Measurements from ENCODE around the gene ADA.
A peak's percentile ranks its signal among the peaks of the same experiment; 100 is the strongest.
"Not testable (repeated sequence)": the region's sequence is repeated elsewhere in the genome, so short reads cannot be mapped to it uniquely, and the experiment has no call there.

The ADA gene

DNA sequence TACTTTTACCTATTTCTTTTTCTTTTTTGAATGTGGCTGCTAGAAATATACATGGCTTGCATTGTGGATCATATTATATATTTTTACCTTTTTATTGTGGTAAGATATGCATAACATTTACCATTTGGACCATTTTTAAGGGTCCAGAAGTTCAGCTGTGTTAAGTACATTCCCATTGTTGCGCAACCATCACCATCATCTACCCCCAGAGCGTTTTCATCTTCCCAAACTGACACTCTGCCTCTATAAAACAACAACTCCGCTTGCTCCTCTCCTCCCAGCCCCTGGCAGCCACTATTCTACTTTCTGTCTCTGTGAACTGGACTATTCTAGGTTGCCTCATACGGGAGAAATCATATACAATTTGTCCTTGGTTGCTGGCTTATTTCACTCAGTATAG is 35.4 kb upstream of the ADA start:
- TF ChIP-seq, protein P1, sequence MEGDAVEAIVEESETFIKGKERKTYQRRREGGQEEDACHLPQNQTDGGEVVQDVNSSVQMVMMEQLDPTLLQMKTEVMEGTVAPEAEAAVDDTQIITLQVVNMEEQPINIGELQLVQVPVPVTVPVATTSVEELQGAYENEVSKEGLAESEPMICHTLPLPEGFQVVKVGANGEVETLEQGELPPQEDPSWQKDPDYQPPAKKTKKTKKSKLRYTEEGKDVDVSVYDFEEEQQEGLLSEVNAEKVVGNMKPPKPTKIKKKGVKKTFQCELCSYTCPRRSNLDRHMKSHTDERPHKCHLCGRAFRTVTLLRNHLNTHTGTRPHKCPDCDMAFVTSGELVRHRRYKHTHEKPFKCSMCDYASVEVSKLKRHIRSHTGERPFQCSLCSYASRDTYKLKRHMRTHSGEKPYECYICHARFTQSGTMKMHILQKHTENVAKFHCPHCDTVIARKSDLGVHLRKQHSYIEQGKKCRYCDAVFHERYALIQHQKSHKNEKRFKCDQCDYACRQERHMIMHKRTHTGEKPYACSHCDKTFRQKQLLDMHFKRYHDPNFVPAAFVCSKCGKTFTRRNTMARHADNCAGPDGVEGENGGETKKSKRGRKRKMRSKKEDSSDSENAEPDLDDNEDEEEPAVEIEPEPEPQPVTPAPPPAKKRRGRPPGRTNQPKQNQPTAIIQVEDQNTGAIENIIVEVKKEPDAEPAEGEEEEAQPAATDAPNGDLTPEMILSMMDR (conservative IDR thresholded peaks at IDR 0.05), result no peak

DNA sequence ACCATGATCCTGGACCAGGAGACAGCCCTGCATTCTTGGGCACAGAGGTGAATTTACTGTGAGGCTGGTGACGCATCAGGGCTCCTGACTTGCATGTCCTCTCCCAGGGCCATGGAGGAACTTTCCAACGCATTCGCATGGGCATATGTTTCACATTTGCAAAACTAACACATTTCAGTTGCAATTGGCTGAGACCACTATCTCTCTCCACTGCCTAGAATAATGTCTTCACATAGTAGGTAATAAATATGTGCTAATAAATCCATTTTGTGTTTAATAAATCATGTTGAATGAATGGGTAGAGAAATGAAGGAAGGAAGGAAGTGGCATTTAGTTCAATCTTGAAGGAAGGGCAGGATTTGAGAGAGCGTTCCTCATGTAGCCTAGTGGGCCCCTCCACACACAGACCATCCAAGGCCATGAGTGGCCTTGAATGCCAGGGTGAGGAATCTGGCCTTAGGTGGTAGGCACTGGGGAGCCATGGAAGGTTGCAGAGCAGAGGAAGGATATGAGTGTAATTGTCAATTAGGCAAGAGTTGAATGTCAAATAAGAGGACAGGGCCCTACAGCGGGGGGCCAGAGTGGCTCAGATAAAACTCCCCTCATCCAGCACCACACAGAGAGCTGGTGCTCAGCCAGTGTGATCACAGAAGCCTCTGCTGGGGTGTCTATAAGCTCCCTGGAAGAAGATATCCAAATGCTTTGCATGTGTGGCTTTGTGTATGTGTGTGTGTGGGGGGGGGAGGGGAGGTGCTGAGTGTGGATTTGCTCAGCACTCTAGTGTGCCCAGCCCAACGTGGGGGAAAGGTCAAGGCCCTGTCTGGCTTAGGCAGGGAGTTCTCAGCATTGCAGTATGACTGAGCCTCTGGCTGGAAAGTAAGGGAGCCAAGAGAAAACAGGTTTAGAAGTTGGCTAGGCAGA is 32.8 kb upstream of the ADA start:
- TF ChIP-seq, protein P1 (conservative IDR thresholded peaks at IDR 0.05), result no peak
- H3K27ac ChIP-seq, result no peak overlapping the region

More for the DNA sequence above, 35.4 kb upstream of the ADA start:
- no peak overlapping the region for H3K27ac ChIP-seq

DNA sequence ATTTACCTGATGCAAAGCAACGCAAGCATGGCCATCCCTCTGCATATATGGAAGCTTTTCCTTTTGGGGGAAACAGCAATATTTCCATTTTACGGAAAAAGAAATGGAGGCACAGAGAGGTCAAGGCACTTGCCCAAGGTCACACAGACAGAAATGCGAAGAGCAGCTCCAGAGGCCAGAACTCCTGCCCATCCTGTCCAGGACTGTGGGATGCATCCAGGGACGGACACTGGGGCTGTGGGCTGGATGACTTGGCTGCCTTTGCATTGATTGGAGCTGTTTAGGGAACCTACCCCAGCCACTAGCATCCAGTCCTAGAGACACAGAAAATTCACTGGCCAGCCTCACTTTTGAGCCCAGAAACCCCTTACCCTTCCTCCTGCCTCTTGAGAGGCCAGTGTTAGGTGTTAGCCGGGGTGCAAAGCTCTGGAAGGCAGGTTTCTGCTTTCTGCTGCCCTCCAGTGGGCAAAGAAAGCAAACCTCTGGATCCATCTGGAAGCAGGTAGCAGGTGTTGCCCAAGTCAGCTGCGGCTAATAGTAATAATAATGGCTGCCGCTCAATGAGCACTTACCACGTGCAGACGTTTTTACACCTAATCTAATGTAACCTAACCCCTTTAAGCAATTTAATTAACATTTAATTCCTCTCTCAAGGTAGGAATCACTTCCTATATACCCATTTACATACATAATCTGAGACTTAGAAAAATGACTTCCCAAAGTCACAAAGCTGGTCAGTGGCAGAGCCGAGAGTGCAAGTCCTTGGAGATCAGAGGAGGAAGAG is 32.0 kb upstream of the ADA start:
- TF ChIP-seq, protein P1 (conservative IDR thresholded peaks at IDR 0.05), result peak; percentile 95
- H3K27ac ChIP-seq, result no peak overlapping the region

DNA sequence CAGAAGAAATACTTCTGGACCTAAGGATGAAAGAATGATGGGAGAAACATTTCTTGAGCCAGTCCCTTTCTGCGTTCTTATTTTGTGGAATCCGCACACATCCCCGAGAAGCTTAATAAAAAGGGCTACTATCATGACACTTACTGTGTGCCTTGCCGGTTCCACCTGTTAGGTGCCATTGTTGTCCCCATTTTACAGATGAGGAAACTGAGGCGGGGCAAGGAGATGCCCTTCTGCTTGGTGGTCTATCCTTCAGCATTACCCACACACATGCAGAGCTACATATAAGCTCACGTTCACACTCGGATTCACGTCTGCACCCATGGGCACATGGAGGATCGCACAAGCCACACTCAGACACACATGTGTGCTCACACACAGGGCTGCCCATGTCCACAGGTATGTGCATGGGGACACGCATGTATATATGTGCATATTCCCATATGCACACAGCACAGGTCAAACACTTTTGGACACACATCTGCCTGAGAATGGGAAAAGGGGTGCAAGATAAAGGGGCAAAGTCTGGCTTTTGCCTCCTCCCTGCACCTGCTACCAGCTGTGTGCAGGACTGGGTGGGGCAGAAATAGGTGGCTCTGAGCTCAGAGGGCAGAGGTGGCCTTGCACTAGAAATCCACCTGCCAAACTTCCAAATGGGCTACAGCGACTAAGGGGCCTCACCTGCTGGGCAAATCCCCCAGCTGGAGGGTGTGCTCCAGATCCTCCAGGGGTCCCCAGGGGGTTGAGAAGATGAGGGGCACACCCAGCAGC is 30.5 kb upstream of the ADA start:
- no peak overlapping the region for H3K27ac ChIP-seq
- TF ChIP-seq, protein P1 (conservative IDR thresholded peaks at IDR 0.05), result no peak

DNA sequence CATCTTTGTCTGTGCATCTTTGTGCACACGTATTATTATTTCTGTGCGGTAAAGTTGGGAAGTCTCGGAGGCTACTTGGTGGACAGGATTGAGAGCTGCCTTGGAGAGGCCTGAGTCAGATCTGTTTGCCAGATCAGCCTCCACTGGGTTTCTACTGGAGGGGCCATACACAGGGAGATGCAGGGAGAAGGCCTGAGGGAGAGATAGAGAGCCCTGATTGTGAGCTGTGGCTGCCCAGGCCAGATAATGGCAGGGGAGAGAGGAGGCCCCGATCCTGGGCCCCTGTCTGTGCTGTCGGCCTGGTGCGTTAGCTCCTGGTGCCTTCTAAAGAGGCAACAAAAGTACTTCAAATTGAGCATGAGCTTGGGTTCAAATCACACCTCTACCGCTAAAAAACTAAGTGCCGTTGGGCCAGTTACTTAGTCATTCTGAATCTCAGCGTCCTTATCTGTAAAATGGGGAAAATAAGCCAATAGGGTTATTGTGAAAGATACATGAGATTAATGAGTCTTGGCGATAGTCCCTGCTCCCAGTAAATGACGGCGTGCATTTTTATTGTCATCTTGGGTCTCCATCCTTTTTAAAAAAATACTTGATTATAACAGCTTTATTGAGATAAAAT is 27.6 kb upstream of the ADA start:
- TF ChIP-seq, protein P1 (conservative IDR thresholded peaks at IDR 0.05), result no peak

DNA sequence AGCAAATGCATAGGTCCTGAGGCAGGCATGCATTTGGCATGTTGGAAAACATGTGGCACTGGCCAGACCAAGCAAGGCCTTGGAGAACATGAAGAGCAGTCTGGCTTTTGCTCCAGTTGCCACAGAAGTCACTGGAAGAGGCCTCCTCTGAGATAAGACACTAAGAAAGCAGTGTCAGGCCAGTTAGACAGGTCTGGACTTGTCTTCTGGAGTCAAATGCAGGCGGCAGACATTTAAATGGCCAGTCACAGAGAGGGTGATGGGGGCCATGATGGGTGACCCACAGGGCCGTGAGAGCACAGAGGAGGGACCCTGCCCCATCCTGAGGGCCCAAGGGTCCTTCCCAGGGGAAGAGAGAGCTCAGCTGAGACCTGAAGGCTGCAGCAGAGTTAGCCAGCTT is 26.7 kb upstream of the ADA start:
- H3K27ac ChIP-seq, result peak overlapping the region; percentile 71
- TF ChIP-seq, protein P1 (conservative IDR thresholded peaks at IDR 0.05), result no peak

More for the DNA sequence above, 27.6 kb upstream of the ADA start:
- H3K27ac ChIP-seq, result peak overlapping the region; percentile 71

DNA sequence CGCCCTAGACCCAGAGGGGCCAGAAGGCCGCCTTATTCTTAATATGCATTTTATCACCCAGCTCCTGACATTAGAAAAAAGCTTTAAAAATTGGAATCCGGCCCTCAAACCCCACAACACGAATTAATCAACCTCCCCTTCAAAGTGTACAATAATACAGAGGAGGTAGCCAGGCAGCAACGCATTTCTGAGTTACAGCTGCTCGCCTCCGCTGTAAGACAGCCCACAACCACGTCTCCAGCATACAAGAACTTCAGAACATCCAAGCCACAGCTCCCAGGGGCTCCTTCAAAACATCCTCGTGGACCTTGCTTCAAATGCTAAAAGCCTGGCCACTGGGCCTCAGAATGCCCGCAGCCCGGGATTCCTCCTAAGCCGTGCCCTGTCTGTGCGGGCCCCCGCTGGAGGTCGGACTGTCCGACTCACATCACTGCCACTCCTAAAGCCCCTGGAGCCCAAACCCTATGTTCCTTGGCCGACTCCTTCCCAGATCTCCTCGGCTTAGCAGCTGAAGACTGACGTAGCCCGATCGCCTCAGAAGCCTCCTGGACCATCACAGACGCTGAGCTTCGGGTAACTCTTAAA is 20.9 kb upstream of the ADA start:
- H3K27ac ChIP-seq, result not testable (repeated sequence)

DNA sequence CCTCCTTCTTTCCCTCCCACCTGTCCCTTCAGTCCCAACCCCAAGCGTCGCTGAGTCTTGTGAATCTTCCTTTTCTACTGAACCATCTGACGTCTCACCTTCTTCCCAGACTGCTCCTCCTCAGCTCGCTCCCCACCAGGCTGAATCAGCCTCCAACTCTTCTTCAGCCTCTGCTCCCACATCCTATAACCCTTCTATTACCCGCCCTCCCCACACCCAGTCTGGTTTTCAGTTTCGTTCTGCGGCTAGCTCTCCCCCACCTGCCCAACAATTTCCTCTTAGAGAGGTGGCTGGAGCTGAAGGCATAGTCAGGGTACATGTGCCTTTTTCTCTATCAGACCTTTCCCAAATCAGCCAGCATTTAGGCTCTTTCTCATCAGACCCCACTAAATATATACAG is 20.0 kb upstream of the ADA start:
- H3K27ac ChIP-seq, result not testable (repeated sequence)

DNA sequence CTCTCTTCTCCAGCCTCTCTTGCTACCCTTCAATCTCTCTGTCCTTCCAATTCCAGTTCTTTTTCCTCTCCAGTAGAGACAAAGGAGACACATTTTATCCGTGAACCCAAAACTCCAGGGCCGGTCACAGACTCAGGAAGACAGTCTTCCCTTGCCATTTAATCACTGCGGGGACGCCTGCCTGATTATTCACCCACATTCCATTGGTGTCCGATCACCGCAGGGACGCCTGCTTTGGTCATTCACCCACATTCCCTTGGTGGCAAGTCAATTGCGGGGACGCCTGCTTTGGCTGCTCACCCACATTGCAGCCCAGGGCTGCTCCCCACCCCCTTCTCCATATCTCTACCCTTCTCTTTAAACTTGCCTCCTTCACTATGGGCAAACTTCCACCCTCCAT is 19.4 kb upstream of the ADA start:
- H3K27ac ChIP-seq, result not testable (repeated sequence)
